GM21717 (cell line): ENCODE data around the gene SPON2.
"Not testable (repeated sequence)": the region's sequence is repeated elsewhere in the genome, so short reads cannot be mapped to it uniquely, and the experiment has no call there.

Experiments used
- ATAC-seq: cut with Tn5 transposase; IDR thresholded peaks from one replicate; pipeline ENCODE4 v1.9.1; 2021; ENCODE audit warnings: mild to moderate bottlenecking, moderate library complexity; ENCODE audit not compliant: unreplicated experiment

Gene SPON2

GRCh38 chr4:1152290-1152689, 20.1 kb downstream of the SPON2 start:
- no peak for ATAC-seq

- ATAC-seq, result no peak
Observed at GRCh38 chr4:1151541-1151940, 20.8 kb downstream of the SPON2 start.

- ATAC-seq, result no peak
Observed at GRCh38 chr4:1150875-1151274, 21.5 kb downstream of the SPON2 start.

DNA sequence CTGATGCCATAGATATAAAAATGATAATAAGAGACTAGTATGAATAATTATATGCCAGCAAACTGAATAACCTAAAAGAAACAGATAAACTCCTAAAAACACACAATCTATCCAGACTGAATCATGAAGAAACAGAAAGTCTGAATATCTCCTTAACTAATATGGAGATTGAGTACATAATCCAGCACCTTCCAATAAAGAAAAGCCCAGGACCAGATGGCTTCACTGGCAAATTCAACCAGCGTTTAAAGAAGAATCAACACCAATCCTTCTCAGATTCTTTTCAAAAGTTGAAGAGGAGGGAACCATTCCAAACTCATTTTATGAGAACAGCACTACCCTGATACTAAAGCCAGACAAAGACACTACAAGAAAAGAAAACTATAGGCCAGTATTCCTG, 32.5 kb downstream of the SPON2 start:
- ATAC-seq, result no peak

- no peak for ATAC-seq
Observed at GRCh38 chr4:1137850-1138249, 34.5 kb downstream of the SPON2 start.

DNA sequence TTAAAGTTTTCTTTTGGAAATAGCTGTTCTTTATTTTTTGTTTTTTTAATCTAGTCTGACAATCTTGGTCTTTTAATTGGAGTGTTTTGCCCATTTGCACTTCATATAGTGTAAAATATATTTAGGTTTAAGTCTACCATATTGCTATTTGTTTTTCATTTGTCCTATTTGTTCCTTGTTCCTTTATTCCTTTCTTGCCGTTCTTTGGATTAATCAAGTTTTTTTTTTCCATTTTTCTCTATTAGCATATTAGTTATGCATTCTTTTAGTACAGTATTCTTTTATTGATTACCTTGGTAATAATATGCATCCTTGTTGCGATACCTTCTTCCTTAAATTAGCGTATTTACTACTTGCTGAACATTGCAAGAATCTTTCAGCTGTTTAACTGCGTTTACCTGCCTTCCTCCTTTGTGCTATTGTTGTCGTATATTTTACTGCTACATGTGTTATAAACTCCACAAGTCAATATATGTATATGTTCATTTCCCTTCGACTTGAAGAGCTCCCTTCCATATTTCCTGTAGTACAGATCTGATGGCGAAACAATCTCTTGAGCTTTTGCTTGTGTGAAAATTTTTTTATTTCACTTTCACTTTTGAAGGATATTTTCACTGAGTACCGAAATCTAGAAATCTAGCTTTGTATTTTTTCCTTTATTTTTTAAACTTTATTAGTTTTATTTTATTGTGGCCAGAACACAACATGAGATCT, 35.2 kb downstream of the SPON2 start:
- ATAC-seq, result no peak

DNA sequence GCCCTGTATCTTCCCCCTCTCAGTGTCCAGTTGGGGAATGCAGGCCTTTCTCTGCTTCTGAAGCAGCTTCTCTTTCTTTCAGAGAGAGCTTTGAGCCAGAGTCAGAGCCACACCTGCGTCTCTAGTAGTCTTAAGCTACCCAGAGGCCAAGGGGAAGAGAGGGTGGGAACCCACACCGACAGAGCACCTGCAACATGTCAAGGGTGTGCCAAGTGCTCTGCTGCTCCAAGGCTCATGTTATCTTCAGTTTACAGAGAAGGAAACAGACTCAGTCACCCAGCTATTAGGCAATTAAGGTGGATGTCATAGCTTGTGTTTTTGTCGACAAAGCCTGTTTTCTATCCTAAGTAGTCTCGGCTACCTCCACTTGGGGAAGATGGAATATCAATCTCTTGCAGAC, 36.3 kb downstream of the SPON2 start:
- no peak for ATAC-seq

DNA sequence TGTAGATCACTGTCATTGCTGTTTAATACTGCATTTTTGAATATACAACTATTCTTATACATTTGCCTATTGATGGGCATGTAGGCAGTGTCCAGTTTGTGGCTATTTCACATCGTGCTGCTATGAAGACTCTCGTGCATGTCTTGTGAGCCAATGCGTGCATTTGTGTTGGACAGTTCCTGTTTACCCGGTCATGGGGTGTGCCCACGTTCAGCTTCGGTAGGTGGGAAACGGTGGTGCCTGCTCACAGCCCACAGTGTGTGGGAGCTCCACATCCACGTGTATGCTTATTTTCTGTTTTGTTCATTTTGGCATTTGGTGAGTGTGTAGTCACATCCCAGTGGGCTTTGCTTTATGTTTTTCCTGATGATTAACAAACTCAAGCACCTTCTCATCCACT, 39.4 kb downstream of the SPON2 start:
- no peak for ATAC-seq

DNA sequence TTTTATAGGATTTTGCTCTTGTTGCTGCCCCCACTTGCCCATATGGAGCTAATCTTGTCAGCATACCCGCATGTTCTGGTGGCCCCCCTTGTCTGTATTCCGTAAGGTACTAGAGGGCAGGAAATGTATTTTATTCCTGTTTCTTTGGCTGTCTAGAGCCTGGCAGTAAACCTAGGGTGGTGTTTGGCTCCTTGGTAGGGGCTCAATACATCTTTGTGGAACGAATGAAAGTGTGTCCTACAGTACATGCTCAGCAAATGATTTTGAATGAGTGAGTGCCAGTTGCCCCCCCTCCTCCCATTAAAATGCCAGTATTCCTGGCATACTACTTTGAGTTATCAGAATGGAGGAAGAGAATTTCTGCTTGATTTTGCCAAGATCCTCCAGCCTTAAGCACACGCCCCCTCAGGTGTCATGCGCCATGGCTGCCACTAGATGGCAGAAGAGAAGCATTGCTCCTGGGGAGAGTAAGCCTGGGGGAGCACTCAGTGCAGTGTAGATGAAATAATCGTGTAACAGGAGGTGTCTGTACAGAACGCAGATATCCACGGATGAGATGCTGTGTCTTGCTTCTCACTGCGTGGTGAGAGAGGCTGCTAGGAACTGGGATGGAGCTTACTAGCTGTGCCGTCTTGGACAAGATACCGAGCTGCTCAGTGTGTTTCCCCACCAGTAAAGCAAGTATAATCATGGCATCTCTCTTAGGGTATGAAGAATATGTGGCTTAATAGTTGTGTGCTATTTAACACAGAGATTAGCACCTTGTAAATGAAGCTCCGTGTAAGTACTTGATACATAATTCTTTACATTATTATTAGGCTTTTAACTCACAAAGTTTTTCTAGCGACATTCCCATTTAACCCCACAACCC, 41.8 kb downstream of the SPON2 start:
- ATAC-seq, result no peak

DNA sequence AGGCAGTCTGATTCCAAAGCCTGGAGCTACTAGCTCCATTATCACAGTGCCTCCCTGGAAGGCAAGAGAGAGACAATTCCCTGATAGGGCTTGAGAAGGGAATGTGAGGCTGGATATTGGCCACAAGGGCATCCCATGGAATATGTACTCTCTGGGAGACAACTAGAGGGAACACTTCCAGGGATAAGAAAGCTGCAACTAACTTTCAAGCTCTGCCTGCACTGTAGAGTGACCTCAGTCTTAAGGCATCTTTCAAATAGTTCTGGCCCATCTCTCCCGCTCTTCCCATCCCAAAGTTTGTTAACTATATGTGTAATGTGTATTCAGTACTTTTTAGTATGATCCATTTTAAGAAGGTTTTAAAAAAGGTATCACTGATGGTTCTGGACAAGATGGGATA, 45.9 kb downstream of the SPON2 start:
- ATAC-seq, result no peak

GRCh38 chr4:1125466-1125865, 46.9 kb downstream of the SPON2 start:
- ATAC-seq, result not testable (repeated sequence)

GRCh38 chr4:1124818-1125217, 47.6 kb downstream of the SPON2 start:
- ATAC-seq, result no peak

DNA sequence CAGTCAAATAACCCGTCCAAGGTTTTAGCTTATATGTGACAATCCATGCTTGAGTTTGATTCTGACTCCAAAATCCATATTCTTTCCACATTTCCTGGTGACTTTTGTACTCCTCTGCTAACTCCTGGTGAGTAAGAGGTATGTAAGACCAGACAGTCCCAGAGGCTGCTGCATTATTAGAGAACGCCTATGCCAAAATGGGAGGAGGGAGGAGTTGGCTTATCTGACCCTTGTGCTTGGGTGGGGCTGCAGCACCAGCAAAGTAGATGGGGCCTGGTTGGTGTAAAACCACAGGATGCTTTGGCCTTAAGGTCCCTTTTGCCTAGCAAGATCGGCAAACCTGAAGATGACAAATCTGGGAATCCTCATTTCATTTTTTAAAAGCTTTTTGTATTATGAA, 49.9 kb downstream of the SPON2 start:
- no peak for ATAC-seq
